GM21825 (cell line): ENCODE results near the gene NME8.

Experiments used
- ATAC-seq: cut with Tn5 transposase; IDR thresholded peaks from one replicate; pipeline ENCODE4 v1.9.1; 2021; ENCODE audit warnings: mild to moderate bottlenecking, moderate library complexity; ENCODE audit not compliant: unreplicated experiment

Gene NME8

GRCh38 chr7:37930226-37930948 is 82.0 kb downstream of the NME8 start:
- ATAC-seq = no peak

- ATAC-seq = no peak
Measured at GRCh38 chr7:37932543-37932942, 84.1 kb downstream of the NME8 start.

- no peak for ATAC-seq
Measured at GRCh38 chr7:37933018-37933566, 84.7 kb downstream of the NME8 start.

GRCh38 chr7:37942934-37943610 is 94.7 kb downstream of the NME8 start:
- no peak for ATAC-seq

- ATAC-seq = peak; percentile 56
Measured at GRCh38 chr7:37943905-37944736, 95.7 kb downstream of the NME8 start.

- no peak for ATAC-seq
Measured at GRCh38 chr7:37944737-37945054, 96.3 kb downstream of the NME8 start.

GRCh38 chr7:37945336-37945735 is 96.9 kb downstream of the NME8 start:
- ATAC-seq = no peak

GRCh38 chr7:37947138-37947940 is 98.9 kb downstream of the NME8 start:
- ATAC-seq = no peak

- no peak for ATAC-seq
Measured at GRCh38 chr7:37947941-37948210, 99.5 kb downstream of the NME8 start.
